ENCODE results near the gene PROM1. TPM values are rescaled to one million over a fixed set of nuclear protein-coding genes. Genes with fewer than 3 reads are reported as not detected.

PROM1 gene
- total RNA-seq, 1 donor from 2014 or later: not detected

DNA sequence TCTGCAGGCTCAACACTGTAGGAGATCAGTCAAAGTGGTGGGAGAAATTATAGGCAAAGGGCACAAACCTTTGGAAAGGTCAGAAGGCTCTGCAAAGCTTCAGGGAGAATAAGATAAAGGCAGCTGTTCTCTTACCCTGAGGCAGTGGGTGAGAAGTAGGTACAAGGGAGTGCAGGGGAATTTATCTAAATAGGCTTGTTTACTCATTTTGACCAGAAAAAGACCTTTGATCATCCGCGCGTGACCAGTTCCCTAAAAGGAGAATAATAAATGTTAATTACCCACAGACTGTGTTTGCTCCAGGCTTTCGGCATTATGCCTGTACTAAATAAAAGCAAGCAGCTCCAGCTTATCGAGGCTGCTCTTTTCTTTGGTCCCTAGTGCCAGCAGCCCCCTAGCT lies 130.2 kb downstream of the PROM1 start:
- Histone ChIP-seq H3K36me3 (no peaks in the 10 kb centered on the region), H3K4me3 (no peak overlapping the region)
- intact Hi-C loops (cut with DNase I): no loop called here

DNA sequence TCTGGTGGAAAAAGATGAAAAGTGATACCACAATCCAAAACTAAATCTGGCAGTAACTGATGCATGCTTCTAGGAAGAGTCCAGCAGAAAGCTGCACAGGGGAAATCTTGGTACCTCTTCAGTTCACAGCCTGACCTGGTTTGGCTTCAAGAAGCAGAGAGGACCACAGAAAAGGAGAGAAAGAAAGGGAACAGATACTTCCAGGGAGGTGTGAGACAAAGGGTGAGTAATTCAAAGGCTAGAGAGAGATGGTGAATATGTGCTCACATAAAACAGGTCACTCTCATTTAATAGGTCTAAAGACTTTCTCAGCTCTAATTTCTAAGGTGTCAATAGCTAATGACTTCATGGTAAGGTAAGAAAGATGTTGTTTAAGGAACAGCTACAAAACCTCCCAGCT lies 132.0 kb downstream of the PROM1 start:
- intact Hi-C loops (cut with DNase I): no loop called here
- no peaks in the 10 kb centered on the region for H3K9me3 ChIP-seq
- no peaks in the 10 kb centered on the region for H3K36me3 ChIP-seq
- H3K27ac ChIP-seq: no peak overlapping the region
- no peaks in the 10 kb centered on the region for H3K27me3 ChIP-seq
- no peak for TF ChIP-seq POLR2A (IDR thresholded peaks at IDR 0.05)
- TF ChIP-seq POLR2AphosphoS5 (IDR thresholded peaks at IDR 0.05; ENCODE audit: insufficient read depth in 1 of 2, low read depth in 1 of 2): no peak
- TF ChIP-seq CTCF (IDR thresholded peaks at IDR 0.05): no peak
- no peak overlapping the region for H3K4me3 ChIP-seq
- no peak for DNase-seq (ENCODE audit: extremely low spot score in 2 of 2)
- no peaks in the 10 kb centered on the region for H3K4me1 ChIP-seq

More for the DNA sequence above, 130.2 kb downstream of the PROM1 start:
- no peaks in the 10 kb centered on the region for H3K27me3 ChIP-seq
- no peaks in the 10 kb centered on the region for H3K9me3 ChIP-seq
- no peaks in the 10 kb centered on the region for H3K4me1 ChIP-seq
- no peak for DNase-seq (ENCODE audit: extremely low spot score in 2 of 2)
- TF ChIP-seq POLR2A (IDR thresholded peaks at IDR 0.05): no peak
- no peak for TF ChIP-seq CTCF (IDR thresholded peaks at IDR 0.05)
- no peak for TF ChIP-seq POLR2AphosphoS5 (IDR thresholded peaks at IDR 0.05; ENCODE audit: insufficient read depth in 1 of 2, low read depth in 1 of 2)
- H3K27ac ChIP-seq: no peak overlapping the region

- no peaks in the 10 kb centered on the region for H3K36me3 ChIP-seq
- no peaks in the 10 kb centered on the region for H3K27me3 ChIP-seq
- no peak for TF ChIP-seq POLR2AphosphoS5 (IDR thresholded peaks at IDR 0.05; ENCODE audit: insufficient read depth in 1 of 2, low read depth in 1 of 2)
- no peak for TF ChIP-seq CTCF (IDR thresholded peaks at IDR 0.05)
- TF ChIP-seq POLR2A (IDR thresholded peaks at IDR 0.05): no peak
- no peaks in the 10 kb centered on the region for H3K9me3 ChIP-seq
- DNase-seq (ENCODE audit: extremely low spot score in 2 of 2): no peak
- H3K4me3 ChIP-seq: no peak overlapping the region
- H3K4me1 ChIP-seq: no peaks in the 10 kb centered on the region
- intact Hi-C loops (cut with DNase I): no loop called here
- no peak overlapping the region for H3K27ac ChIP-seq
Measured at GRCh38 chr4:15948826-15949225, 135.0 kb downstream of the PROM1 start.

DNA sequence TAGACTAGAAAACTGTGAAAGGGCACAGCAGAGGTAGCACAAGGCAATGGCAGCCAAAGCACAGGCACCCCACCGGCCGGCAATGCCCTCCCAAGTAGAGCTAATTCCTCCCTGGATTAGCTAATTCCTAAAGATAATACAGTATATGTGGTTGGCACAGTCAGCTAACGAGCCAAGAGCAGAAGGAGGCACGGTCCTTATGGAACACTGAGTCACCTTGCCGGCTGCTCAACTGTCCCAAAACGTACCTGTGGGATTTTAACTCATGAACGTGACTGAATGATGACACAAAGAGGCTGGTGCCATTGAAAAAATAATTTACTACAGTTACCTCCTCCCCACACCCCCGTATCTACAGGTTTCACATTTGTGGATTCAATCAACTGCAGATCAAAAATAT lies 136.1 kb downstream of the PROM1 start:
- TF ChIP-seq CTCF (IDR thresholded peaks at IDR 0.05): no peak
- no peak for TF ChIP-seq POLR2A (IDR thresholded peaks at IDR 0.05)
- no peak for TF ChIP-seq POLR2AphosphoS5 (IDR thresholded peaks at IDR 0.05; ENCODE audit: insufficient read depth in 1 of 2, low read depth in 1 of 2)
- Histone ChIP-seq H3K9me3 (no peaks in the 10 kb centered on the region), H3K27me3 (no peaks in the 10 kb centered on the region), H3K4me1 (no peaks in the 10 kb centered on the region), H3K36me3 (no peaks in the 10 kb centered on the region), H3K4me3 (no peak overlapping the region), H3K27ac (no peak overlapping the region)
- intact Hi-C loops (cut with DNase I): no loop called here
- no peak for DNase-seq (ENCODE audit: extremely low spot score in 2 of 2)

DNA sequence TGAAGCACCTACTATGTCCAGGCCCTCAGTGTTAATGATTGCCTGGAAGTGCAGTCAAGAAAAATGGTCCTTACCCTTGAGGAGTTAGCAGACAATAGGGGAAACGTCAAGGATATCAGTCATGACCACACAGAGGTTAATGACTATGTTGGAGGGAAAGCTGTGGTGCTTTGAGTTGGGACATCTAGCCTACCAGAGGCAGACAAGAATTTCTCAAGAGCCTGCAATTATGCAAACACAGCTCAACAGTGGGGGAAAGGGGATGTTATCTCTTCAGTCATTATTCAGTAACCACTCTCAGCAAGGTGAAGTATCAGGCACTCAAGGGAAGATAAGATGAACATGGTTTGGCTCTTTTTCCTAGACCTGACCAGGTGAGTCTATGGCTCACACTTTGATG lies 138.3 kb downstream of the PROM1 start:
- no peak overlapping the region for H3K27ac ChIP-seq
- H3K4me1 ChIP-seq: no peaks in the 10 kb centered on the region
- no peak for DNase-seq (ENCODE audit: extremely low spot score in 2 of 2)
- H3K36me3 ChIP-seq: no peaks in the 10 kb centered on the region
- no peaks in the 10 kb centered on the region for H3K27me3 ChIP-seq
- H3K4me3 ChIP-seq: no peak overlapping the region
- no peaks in the 10 kb centered on the region for H3K9me3 ChIP-seq
- TF ChIP-seq POLR2A (IDR thresholded peaks at IDR 0.05): no peak
- no peak for TF ChIP-seq CTCF (IDR thresholded peaks at IDR 0.05)
- no peak for TF ChIP-seq POLR2AphosphoS5 (IDR thresholded peaks at IDR 0.05; ENCODE audit: insufficient read depth in 1 of 2, low read depth in 1 of 2)
- intact Hi-C loops (cut with DNase I): no loop called here
